HG03066 (cell line): ENCODE measurements around the gene EIF3L.

ENCODE experiments used
- ATAC-seq: cut with Tn5 transposase; IDR thresholded peaks from one replicate; pipeline ENCODE4 v1.9.1; 2021; ENCODE audit warnings: low read depth; ENCODE audit not compliant: unreplicated experiment

Gene EIF3L

DNA sequence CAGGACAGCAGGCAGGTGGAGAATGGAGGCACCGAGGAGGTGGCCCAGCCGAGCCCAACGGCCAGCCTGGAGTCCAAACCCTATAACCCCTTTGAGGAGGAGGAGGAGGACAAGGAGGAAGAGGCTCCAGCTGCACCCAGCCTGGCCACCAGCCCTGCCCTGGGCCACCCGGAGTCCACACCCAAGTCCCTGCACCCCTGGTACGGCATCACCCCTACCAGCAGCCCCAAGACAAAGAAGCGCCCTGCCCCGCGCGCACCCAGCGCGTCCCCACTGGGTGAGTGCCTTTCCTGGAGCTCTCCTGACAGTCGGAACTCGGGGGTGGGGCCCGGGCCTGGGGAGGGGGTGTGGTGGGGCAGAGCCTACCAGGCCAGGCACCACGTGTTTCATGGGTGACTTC is 76.5 kb downstream of the EIF3L start:
- no peak for ATAC-seq

- ATAC-seq = no peak
Measured at GRCh38 chr22:37926358-37926757, 77.1 kb downstream of the EIF3L start.

- no peak for ATAC-seq
Measured at GRCh38 chr22:37926771-37927636, 77.8 kb downstream of the EIF3L start.

- no peak for ATAC-seq
Measured at GRCh38 chr22:37927637-37927936, 78.4 kb downstream of the EIF3L start.

- ATAC-seq = no peak
Measured at GRCh38 chr22:37929390-37929789, 80.2 kb downstream of the EIF3L start.

DNA sequence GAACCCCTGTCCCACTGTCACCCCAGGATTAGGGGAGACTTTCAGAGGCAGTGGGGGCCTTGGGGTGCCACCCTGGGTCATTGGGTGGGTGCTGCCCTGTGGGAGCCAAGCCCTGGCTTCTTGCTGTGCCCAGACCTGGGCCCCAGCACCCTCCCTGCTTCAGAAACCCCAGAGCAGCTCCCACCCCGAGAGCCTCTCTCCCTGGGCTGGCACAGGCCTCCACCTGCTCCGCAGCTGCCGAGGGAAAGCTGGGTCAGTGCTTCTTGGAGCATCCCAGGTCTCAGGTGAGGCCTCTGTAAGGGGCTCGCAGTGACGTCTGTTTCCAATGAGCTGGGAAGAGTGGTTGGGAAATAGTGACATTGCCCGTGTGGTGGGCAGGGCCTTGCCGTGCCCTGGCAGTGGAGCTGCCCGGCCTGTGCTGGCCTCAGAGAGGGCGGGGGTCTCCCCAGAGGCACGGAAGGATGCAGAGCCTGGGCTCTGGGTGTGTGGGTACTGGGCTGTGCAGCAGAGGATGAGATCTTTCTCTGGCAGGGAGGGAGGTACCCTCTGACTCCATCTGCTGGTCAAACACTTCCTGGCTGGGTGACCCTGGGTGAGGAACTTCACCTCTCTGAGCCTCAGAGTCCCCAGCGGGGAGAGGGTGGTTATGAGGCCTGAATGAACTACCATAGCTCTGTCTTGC is 81.2 kb downstream of the EIF3L start:
- no peak for ATAC-seq

DNA sequence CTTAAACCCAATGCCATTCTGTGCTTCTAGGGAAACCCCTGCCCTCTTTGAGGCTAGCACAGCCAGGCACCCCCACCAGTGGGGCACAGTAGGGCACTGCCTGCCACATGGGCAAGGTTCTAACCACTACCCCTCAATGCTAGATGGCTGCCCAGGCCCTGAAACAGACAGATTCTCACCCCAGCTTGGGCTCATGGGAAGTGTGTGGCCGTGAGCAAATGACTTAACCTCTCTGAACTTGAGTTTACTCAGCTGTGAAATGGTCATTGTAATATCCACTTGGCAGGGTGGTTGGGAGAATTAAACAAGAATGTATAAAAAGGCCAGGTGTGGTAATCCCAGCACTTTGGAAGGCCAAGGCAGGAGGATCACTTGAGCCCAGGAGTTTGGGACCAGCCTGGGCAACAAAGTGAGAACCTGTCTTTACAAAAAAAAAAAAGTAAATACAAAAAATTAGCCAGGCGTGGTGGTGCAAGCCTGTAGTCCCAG is 81.8 kb downstream of the EIF3L start:
- no peak for ATAC-seq

GRCh38 chr22:37931893-37932389 is 82.7 kb downstream of the EIF3L start:
- ATAC-seq = no peak

GRCh38 chr22:37932401-37932800 is 83.2 kb downstream of the EIF3L start:
- ATAC-seq = no peak

DNA sequence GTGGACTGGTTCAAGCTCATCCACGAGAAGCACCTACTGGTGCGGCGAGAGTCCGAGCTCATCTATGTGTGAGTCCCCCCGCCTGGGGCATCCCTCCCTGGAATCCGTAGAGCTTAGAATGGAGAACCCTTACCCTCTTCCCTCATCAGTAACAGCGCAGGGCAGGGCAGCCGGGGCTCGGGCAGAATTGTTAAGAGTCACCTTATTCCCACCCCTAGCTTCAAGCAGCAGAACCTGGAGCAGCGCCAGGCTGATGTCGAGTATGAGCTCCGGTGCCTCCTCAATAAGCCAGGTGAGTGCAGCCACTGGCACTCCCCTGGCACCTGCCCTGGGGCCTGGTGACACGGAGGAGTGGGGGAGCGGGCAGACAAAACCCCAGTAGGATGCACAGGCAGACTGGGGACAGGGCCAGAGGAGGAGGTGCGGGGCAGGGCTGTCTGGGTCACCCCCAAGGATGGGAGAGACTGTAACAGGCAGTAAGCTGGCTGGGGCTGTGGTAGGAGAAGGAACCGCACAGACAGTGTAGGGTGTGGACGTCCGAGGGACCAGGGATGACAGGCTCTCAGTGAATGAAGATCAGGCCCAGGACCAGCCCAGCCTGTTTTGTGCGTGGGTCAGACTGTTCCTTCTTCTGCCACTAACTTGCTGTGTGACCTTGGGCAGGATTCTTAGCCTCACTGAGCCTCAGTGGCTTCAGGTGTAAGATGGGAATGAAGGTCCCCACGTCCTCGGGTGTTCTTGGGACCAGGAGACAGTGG is 83.8 kb downstream of the EIF3L start:
- ATAC-seq = no peak

DNA sequence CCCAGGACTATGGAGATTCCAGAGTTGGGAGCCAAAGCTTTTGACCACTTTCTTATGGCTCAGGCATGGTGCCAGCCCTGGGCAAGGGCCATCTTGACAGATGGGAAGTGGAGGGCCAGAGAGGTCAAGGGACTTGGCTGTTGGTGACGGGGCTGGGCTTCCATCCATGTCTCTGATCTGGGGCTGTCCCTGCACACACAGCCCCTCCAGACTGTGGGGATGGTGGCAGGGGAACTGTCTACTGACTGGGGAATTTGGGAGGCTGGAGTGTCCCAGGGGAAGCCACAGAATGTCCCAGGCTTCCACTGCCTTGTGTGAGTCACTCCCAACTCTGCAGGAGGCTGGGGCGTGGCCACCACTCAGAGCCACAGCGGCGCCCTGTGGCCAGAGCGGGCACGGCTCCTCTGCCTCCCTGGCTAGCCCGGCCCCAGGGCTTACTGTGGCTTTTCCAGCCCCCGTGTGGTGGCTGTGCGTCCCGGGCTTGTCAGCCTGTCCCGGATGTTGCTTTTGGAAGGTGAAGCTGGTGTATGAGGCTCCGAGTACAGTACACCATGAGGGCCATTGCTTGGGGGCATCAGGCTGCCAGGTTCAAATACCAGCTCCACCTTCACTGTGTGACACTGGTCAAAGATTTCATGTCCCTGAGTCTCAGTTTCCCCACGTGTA is 84.6 kb downstream of the EIF3L start:
- ATAC-seq = peak; percentile 77
